Lung (tissue), 12 donors: ENCODE measurements around the gene CCDC92B. TPM values are rescaled to one million over a fixed set of nuclear protein-coding genes. Genes with fewer than 3 reads are reported as not detected.

Experiments used
- ATAC-seq: fragments of 200-7000 bp; cut with Tn5 transposase; one replicate; pipeline ENCODE4 v1.9.1; 2020; ENCODE audit warnings: moderate number of reproducible peaks; ENCODE audit not compliant: insufficient read depth, low FRiP score
- DNase-seq, 3 donors: peaks; one replicate each; pipeline ENCODE4 v3.0.0-alpha.2; 2013 to 2017
- H3K27ac ChIP-seq, 2 donors: one replicate each; pipeline ENCODE4 v1.5.1; 2013; ENCODE audit warnings: mild to moderate bottlenecking in 2 of 2, moderate library complexity in 2 of 2, control low read depth in 1 of 2, inconsistent platforms in 1 of 2, low read depth in 1 of 2, low read length in 1 of 2
- H3K27me3 ChIP-seq, 3 donors: one replicate each; pipeline ENCODE4 v1.5.1; 2013; ENCODE audit warnings: low read length in 2 of 3; ENCODE audit not compliant: control insufficient read depth in 3 of 3, insufficient read depth in 3 of 3
- H3K36me3 ChIP-seq, 4 donors: one replicate each; pipeline ENCODE4 v1.5.1; 2013; ENCODE audit warnings: low read length in 4 of 4, mild to moderate bottlenecking in 1 of 4, moderate library complexity in 1 of 4; ENCODE audit not compliant: control insufficient read depth in 4 of 4, insufficient read depth in 4 of 4
- H3K4me1 ChIP-seq, 5 donors: one replicate each; pipeline ENCODE4 v1.5.1; 2013; ENCODE audit warnings: low read length in 5 of 5, mild to moderate bottlenecking in 2 of 5, moderate library complexity in 1 of 5; ENCODE audit not compliant: control insufficient read depth in 5 of 5, insufficient read depth in 5 of 5
- H3K4me3 ChIP-seq: one replicate; pipeline ENCODE4 v1.5.1; 2013; ENCODE audit warnings: mild to moderate bottlenecking, control low read depth, moderate library complexity
- H3K9ac ChIP-seq, 2 donors: one replicate each; pipeline ENCODE4 v1.5.1; 2013; ENCODE audit warnings: low read length in 2 of 2, control low read depth in 1 of 2; ENCODE audit not compliant: insufficient read depth in 1 of 2
- H3K9me3 ChIP-seq, 4 donors: one replicate each; pipeline ENCODE4 v1.5.1; 2013; ENCODE audit warnings: low read length in 3 of 4, mild to moderate bottlenecking in 1 of 4, moderate library complexity in 1 of 4; ENCODE audit not compliant: control insufficient read depth in 4 of 4, insufficient read depth in 3 of 4
- CTCF ChIP-seq: IDR thresholded peaks from 2 replicates; pipeline ENCODE4 v1.5.1; 2012; ENCODE audit warnings: mild to moderate bottlenecking; ENCODE audit errors: control extremely low read depth, extremely low read depth
- WGBS, 2 donors: extraction: QIAGEN DNeasy Blood & Tissue Kit; methylation state at CpG; one replicate each; pipeline ENCODE4 v1.1.7; 2013; 5-methylcytosine and 5-hydroxymethylcytosine counted together
- polyA plus RNA-seq, 2 donors: library from polyadenylated mRNA; stranded (reverse); fragments of 200-250 nt; gene quantifications; one replicate each; pipeline ENCODE4 v1.2.1, GENCODE V29; 2013
- total RNA-seq, 2 donors: library from RNA; depleted of rRNA in 1 of 2; stranded (reverse); fragments of >200 nt in 1 of 2; gene quantifications; one replicate each; pipeline ENCODE4 v1.2.1, GENCODE V29; 2014 to 2021
- donor health status: control.
- donor health status: control.
- donor health status: Bipolar disorder and iron deficiency.
- donor health status: healthy.
- donor health status: DM: yes; HTN: yes; CAD: no.

CCDC92B gene
- total and polyA plus RNA-seq, 4 donors: 0.03 to 0.89 (median 0.08) TPM

GRCh38 chr17:2770129-2770528 lies 20.7 kb upstream of the CCDC92B start:
- Histone ChIP-seq H3K4me3 (no peak overlapping the region), H3K9me3 (peaks cover 0 to 5% (median 0%) of the 10 kb centered on the region in 4 donors), H3K36me3 (no peaks in the 10 kb centered on the region), H3K4me1 (no peaks in the 10 kb centered on the region), H3K9ac (no peak overlapping the region), H3K27ac (no peak overlapping the region), H3K27me3 (peaks cover 6 to 7% (median 7%) of the 10 kb centered on the region in 3 donors)
- WGBS, 2 donors: 58 to 70% methylated on average over 12 of the region's 12 CpGs
- DNase-seq (no peak), ATAC-seq (no peak)
- no peak for TF ChIP-seq CTCF

- H3K27me3 ChIP-seq: peaks cover 10 to 27% (median 26%) of the 10 kb centered on the region in 3 donors
- peaks cover 0 to 3% (median 0%) of the 10 kb centered on the region in 4 donors for H3K9me3 ChIP-seq
- no peaks in the 10 kb centered on the region for H3K36me3 ChIP-seq
- ATAC-seq (no peak), DNase-seq (no peak)
- no peak for TF ChIP-seq CTCF
- WGBS, 2 donors: 75 to 83% methylated on average over 4 of the region's 4 CpGs
- H3K27ac ChIP-seq: no peak overlapping the region
- H3K4me3 ChIP-seq: no peak overlapping the region
- H3K9ac ChIP-seq: no peak overlapping the region
- peaks cover 0 to 12% (median 0%) of the 10 kb centered on the region in 5 donors for H3K4me1 ChIP-seq
Observed at GRCh38 chr17:2758870-2759269, 9.4 kb upstream of the CCDC92B start.

DNA sequence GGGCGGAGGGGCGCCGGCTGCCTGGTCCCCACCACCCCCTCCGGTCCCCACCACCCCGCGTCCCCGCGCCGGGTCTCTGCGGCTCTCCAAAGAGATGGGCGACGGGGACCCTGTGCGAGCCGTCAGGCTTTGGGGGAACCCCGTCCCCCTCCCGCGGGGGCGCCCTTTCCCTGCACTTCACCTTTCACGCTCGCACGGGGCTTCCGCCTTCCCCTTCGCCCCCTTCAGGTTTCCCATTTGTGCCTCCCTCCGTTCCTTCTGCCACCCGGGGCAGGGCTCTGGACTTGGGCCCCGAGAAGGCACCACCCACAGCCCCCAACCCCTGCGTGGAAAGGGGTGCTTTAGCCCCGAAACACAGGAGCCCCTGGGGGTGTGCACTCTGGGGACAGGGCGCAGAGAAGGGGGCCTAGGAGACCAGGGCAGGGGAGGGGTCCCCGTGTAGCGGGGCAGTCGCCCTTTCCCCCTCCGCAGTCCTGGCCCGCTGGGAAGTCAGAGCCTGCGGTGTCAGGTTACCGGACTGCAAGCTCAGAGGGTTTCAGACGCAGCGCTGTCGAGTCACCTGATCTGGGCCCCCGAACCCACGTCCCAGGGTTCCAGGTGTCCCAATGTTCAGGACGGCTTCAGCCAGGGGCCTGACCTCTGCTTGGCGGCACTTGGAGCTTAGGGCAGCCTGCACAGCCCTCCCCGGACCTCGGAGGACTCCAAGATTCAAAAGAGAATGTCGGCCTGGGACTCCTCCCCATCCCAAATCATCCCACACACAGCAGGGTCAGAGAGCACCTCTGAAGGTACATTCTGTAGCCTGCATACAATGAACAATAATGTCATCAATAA lies 6.7 kb upstream of the CCDC92B start:
- Histone ChIP-seq H3K36me3 (no peaks in the 10 kb centered on the region), H3K9ac (no peak overlapping the region), H3K27me3 (peaks cover 16 to 42% (median 37%) of the 10 kb centered on the region in 3 donors), H3K9me3 (peaks cover 0 to 4% (median 0%) of the 10 kb centered on the region in 4 donors), H3K27ac (no peak overlapping the region), H3K4me1 (peaks cover 0 to 12% (median 0%) of the 10 kb centered on the region in 5 donors), H3K4me3 (no peak overlapping the region)
- ATAC-seq: no peak
- no peak for DNase-seq
- TF ChIP-seq CTCF: no peak
- 2 to 3% methylated on average over 33 to 46 of the region's 46 CpGs for WGBS, 2 donors
